GM23338 (cell line): Measurements from ENCODE around the gene ANKRD11. TPM values are rescaled to one million over a fixed set of nuclear protein-coding genes. Genes with fewer than 3 reads are reported as not detected.
"Not testable (repeated sequence)": the region's sequence is repeated elsewhere in the genome, so short reads cannot be mapped to it uniquely, and the experiment has no call there.

Experiments
- ATAC-seq: fragments of 200-7000 bp; cut with Tn5 transposase; 3 replicates; pipeline ENCODE4 v1.9.1; 2020
- DNase-seq: peaks from one replicate; pipeline ENCODE4 v3.0.0-alpha.2; 2015; ENCODE audit warnings: low spot score
- H2AFZ ChIP-seq: fragments of 200-600 bp; sonication (generic); 2 replicates; pipeline ENCODE4 v1.8.0; 2016; ENCODE audit warnings: antibody characterized with exemption, mild to moderate bottlenecking, moderate library complexity
- H3F3A ChIP-seq: fragments of 200-600 bp; sonication (generic); replicated peaks from 2 replicates; pipeline ENCODE4 v1.8.0; 2017; ENCODE audit warnings: antibody characterized with exemption, mixed run types, low read depth
- H3K27ac ChIP-seq: fragments of 200-600 bp; sonication (generic); 2 replicates; pipeline ENCODE4 v1.6.1; 2016; ENCODE audit warnings: low read depth
- H3K27me3 ChIP-seq: fragments of 200-600 bp; sonication (generic); 2 replicates; pipeline ENCODE4 v1.8.0; 2016; ENCODE audit warnings: mild to moderate bottlenecking, mixed run types, moderate library complexity; ENCODE audit not compliant: insufficient read depth
- H3K36me3 ChIP-seq: fragments of 200-600 bp; sonication (generic); 2 replicates; pipeline ENCODE4 v1.8.0; 2016; ENCODE audit warnings: mild to moderate bottlenecking; ENCODE audit not compliant: insufficient read depth
- H3K4me1 ChIP-seq: fragments of 200-600 bp; sonication (generic); 2 replicates; pipeline ENCODE4 v1.8.0; 2016; ENCODE audit warnings: mild to moderate bottlenecking, moderate library complexity; ENCODE audit not compliant: insufficient read depth
- H3K4me2 ChIP-seq: fragments of 200-600 bp; sonication (generic); 2 replicates; pipeline ENCODE4 v1.7.1; 2017; ENCODE audit warnings: mixed run types
- H3K4me3 ChIP-seq: fragments of 200-600 bp; sonication (generic); 2 replicates; pipeline ENCODE4 v1.6.1; 2016; ENCODE audit warnings: mixed run types
- H3K79me2 ChIP-seq: fragments of 200-600 bp; sonication (generic); replicated peaks from 2 replicates; pipeline ENCODE4 v1.8.0; 2017; ENCODE audit warnings: mild to moderate bottlenecking; ENCODE audit not compliant: insufficient read depth
- H3K9me2 ChIP-seq: fragments of 200-600 bp; sonication (generic); 2 replicates; pipeline ENCODE4 v1.8.0; 2017; ENCODE audit not compliant: insufficient read depth
- H4K20me1 ChIP-seq: fragments of 200-600 bp; sonication (generic); replicated peaks from 2 replicates; pipeline ENCODE4 v1.8.0; 2017; ENCODE audit warnings: mild to moderate bottlenecking; ENCODE audit not compliant: insufficient read depth
- H3K27ac Mint-ChIP-seq: 2 replicates; pipeline ENCODE4 v1.8.0; 2020; ENCODE audit warnings: inconsistent platforms, mild to moderate bottlenecking, moderate library complexity, mixed read lengths
- H3K27me3 Mint-ChIP-seq: 3 replicates; pipeline ENCODE4 v1.8.0; 2022; ENCODE audit warnings: low read depth, mild to moderate bottlenecking, moderate library complexity, mixed read lengths, inconsistent platforms; ENCODE audit not compliant: insufficient read depth, poor library complexity
- H3K36me3 Mint-ChIP-seq: 3 replicates; pipeline ENCODE4 v1.8.0; 2021; ENCODE audit warnings: low read depth, mild to moderate bottlenecking, inconsistent platforms, moderate library complexity, mixed read lengths
- H3K4me1 Mint-ChIP-seq: 3 replicates; pipeline ENCODE4 v1.8.0; 2020; ENCODE audit warnings: mild to moderate bottlenecking, inconsistent platforms, mixed read lengths
- H3K4me3 Mint-ChIP-seq: 3 replicates; pipeline ENCODE4 v1.8.0; 2021; ENCODE audit warnings: moderate library complexity, mild to moderate bottlenecking, inconsistent platforms, mixed read lengths
- H3K9me3 Mint-ChIP-seq: 3 replicates; pipeline ENCODE4 v1.8.0; 2020; ENCODE audit warnings: moderate library complexity, mild to moderate bottlenecking, inconsistent platforms, mixed read lengths
- NANOG ChIP-seq: IDR thresholded peaks from 2 replicates; pipeline ENCODE4 v1.6.1; 2016; ENCODE audit warnings: antibody characterized with exemption, borderline replicate concordance
- STAT1 ChIP-seq: IDR thresholded peaks from one replicate; pipeline ENCODE4 v1.6.1; 2016; ENCODE audit warnings: antibody characterized with exemption; ENCODE audit not compliant: unreplicated experiment
- ZNF114 ChIP-seq: fragments of 250-450 bp; sonication (Bioruptor Pico); IDR thresholded peaks from 2 replicates; pipeline ENCODE4 v1.5.0; 2020; ENCODE audit warnings: mild to moderate bottlenecking, moderate library complexity
- ZNF331 ChIP-seq: fragments of 250-450 bp; sonication (Bioruptor Pico); IDR thresholded peaks from 2 replicates; pipeline ENCODE4 v1.5.0; 2020; ENCODE audit warnings: low read depth, mild to moderate bottlenecking, moderate library complexity
- polyA plus RNA-seq: library from polyadenylated mRNA; unstranded; fragments of >200 nt; fragmentation: Nextera tagmentation; extraction: Ambion mirVana; gene quantifications from 2 replicates; pipeline ENCODE4 v1.2.1, GENCODE V29; 2016
- total RNA-seq: library from RNA; depleted of rRNA; stranded (reverse); fragments of >200 nt; shearing (Covaris generic); gene quantifications from 2 replicates; pipeline ENCODE4 v1.2.3, GENCODE V29; 2014
- TF ChIP-seq, protein P1 (sequence below): IDR thresholded peaks from one replicate; pipeline ENCODE4 v1.6.1; 2018; ENCODE audit warnings: antibody characterized with exemption; ENCODE audit not compliant: unreplicated experiment
- TF ChIP-seq, protein P2 (sequence below): IDR thresholded peaks from 2 replicates; pipeline ENCODE4 v1.6.1; 2016; ENCODE audit warnings: antibody characterized with exemption
- TF ChIP-seq, protein P3 (sequence below), 2 experiments: fragments of 200-600 bp in 1 of 2; sonication (generic) in 1 of 2; conservative IDR thresholded peaks; 2 replicates each; pipeline versions ENCODE4 v1.5.1 to v1.6.1; 2016 to 2017; ENCODE audit warnings: antibody characterized with exemption in 2 of 2, low read depth in 2 of 2, mild to moderate bottlenecking in 2 of 2, moderate library complexity in 1 of 2

Gene ANKRD11
- total and polyA plus RNA-seq, 2 experiments from 2014 or later, result 130 to 159 TPM

DNA sequence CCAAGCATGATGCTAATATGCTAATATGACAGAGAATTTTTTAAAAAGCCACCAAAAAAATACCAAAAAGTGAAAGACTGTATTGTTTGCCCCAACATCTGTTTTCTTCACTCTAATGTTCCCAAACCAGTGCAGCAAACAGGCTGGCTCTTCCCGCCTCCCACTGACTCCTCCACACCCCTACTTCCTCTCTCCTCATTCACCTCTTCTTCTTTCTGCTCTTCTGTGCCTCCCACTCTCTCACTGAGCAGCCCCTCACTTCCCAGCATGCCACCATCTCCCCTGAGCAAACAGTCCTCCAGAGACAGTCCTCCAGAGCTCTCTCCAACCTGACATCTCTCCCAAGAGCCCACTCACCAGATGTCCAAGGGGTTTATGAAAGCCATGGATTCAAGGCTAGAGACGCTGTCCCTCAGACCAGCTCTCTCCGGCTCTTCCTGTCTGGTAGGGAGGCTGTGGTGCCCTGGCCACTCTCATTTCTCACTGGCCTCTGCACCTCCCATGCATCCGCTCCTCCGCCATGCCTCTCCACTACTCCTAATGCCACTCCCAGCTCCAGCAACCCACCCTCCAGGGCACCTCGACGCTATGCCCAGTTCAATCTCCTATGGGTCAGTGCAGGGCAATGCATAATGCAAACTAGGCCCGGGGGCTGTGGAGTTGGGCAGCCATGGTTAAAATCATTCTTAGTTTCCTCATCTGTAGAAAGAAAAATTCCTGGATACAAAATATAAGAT is 52.9 kb downstream of the ANKRD11 start:
- H3K27ac Mint-ChIP-seq, result no peak overlapping the region; the same call in 1 of the 2 replicates

DNA sequence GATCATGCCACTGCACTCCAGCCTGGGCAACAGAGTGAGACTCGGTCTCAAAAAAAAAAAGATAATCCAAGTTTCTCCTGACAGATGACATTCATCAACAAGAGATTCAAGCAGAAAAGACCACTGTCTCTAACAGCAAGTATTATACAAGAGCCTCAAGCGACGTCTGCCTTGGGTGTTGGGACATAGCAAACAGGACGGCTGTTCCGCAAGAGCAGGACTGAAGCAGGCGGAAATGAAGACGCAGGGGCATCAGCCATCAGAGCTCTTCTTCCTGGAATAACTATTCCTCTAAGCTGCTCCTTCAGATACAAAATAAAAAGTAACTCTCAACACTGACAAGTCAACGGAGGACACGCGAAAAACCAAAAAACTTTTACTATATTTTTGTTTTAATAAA is 54.0 kb downstream of the ANKRD11 start:
- Mint-ChIP-seq H3K4me1 (peaks cover 51% of the 10 kb centered on the region), H3K9me3 (no peaks in the 10 kb centered on the region; the same call in 1 of the 3 replicates), H3K36me3 (peaks cover 26% of the 10 kb centered on the region), H3K27ac (no peak overlapping the region), H3K4me3 (no peak overlapping the region), H3K27me3 (peaks cover 12% of the 10 kb centered on the region)
- H3K4me3 ChIP-seq, result no peak overlapping the region
- H3K79me2 ChIP-seq, result peaks cover 99% of the 10 kb centered on the region
- DNase-seq (no peak), ATAC-seq (no peak)
- H3K9me2 ChIP-seq, result no peaks in the 10 kb centered on the region
- peaks cover 92% of the 10 kb centered on the region for H4K20me1 ChIP-seq
- TF ChIP-seq, protein P1, sequence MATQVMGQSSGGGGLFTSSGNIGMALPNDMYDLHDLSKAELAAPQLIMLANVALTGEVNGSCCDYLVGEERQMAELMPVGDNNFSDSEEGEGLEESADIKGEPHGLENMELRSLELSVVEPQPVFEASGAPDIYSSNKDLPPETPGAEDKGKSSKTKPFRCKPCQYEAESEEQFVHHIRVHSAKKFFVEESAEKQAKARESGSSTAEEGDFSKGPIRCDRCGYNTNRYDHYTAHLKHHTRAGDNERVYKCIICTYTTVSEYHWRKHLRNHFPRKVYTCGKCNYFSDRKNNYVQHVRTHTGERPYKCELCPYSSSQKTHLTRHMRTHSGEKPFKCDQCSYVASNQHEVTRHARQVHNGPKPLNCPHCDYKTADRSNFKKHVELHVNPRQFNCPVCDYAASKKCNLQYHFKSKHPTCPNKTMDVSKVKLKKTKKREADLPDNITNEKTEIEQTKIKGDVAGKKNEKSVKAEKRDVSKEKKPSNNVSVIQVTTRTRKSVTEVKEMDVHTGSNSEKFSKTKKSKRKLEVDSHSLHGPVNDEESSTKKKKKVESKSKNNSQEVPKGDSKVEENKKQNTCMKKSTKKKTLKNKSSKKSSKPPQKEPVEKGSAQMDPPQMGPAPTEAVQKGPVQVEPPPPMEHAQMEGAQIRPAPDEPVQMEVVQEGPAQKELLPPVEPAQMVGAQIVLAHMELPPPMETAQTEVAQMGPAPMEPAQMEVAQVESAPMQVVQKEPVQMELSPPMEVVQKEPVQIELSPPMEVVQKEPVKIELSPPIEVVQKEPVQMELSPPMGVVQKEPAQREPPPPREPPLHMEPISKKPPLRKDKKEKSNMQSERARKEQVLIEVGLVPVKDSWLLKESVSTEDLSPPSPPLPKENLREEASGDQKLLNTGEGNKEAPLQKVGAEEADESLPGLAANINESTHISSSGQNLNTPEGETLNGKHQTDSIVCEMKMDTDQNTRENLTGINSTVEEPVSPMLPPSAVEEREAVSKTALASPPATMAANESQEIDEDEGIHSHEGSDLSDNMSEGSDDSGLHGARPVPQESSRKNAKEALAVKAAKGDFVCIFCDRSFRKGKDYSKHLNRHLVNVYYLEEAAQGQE, result no peak
- TF ChIP-seq ZNF114 (CRISPR knock-in tag) (no peak), ZNF331 (CRISPR knock-in tag) (no peak), STAT1 (no peak), NANOG (no peak)
- TF ChIP-seq, protein P2, sequence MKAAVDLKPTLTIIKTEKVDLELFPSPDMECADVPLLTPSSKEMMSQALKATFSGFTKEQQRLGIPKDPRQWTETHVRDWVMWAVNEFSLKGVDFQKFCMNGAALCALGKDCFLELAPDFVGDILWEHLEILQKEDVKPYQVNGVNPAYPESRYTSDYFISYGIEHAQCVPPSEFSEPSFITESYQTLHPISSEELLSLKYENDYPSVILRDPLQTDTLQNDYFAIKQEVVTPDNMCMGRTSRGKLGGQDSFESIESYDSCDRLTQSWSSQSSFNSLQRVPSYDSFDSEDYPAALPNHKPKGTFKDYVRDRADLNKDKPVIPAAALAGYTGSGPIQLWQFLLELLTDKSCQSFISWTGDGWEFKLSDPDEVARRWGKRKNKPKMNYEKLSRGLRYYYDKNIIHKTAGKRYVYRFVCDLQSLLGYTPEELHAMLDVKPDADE, result no peak
- TF ChIP-seq, protein P3, sequence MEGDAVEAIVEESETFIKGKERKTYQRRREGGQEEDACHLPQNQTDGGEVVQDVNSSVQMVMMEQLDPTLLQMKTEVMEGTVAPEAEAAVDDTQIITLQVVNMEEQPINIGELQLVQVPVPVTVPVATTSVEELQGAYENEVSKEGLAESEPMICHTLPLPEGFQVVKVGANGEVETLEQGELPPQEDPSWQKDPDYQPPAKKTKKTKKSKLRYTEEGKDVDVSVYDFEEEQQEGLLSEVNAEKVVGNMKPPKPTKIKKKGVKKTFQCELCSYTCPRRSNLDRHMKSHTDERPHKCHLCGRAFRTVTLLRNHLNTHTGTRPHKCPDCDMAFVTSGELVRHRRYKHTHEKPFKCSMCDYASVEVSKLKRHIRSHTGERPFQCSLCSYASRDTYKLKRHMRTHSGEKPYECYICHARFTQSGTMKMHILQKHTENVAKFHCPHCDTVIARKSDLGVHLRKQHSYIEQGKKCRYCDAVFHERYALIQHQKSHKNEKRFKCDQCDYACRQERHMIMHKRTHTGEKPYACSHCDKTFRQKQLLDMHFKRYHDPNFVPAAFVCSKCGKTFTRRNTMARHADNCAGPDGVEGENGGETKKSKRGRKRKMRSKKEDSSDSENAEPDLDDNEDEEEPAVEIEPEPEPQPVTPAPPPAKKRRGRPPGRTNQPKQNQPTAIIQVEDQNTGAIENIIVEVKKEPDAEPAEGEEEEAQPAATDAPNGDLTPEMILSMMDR (conservative IDR thresholded peaks at IDR 0.05; ENCODE audit: low read depth in 2 of 2), result no peak
- H3K36me3 ChIP-seq, result no peaks in the 10 kb centered on the region
- 0 out of 2 replicates have a peak, but pooled peaks cover 15% of the 10 kb centered on the region for H3F3A ChIP-seq
- H3K4me1 ChIP-seq, result peaks cover 57% of the 10 kb centered on the region
- no peak overlapping the region for H3K27ac ChIP-seq
- H2AFZ ChIP-seq, result no peak overlapping the region
- no peaks in the 10 kb centered on the region for H3K27me3 ChIP-seq
- H3K4me2 ChIP-seq, result no peak overlapping the region

More for the DNA sequence above, 52.9 kb downstream of the ANKRD11 start:
- DNase-seq (no peak), ATAC-seq (no peak)
- H3K27me3 Mint-ChIP-seq, result peaks cover 16% of the 10 kb centered on the region
- H3K36me3 Mint-ChIP-seq, result peaks cover 26% of the 10 kb centered on the region
- peaks cover 58% of the 10 kb centered on the region for H3K4me1 Mint-ChIP-seq
- Histone ChIP-seq H4K20me1 (peaks cover 89% of the 10 kb centered on the region), H3K4me3 (no peak overlapping the region), H3K9me2 (no peaks in the 10 kb centered on the region), H3K4me2 (no peak overlapping the region), H3K36me3 (no peaks in the 10 kb centered on the region), H3F3A (0 out of 2 replicates have a peak, but pooled peaks cover 11% of the 10 kb centered on the region), H3K79me2 (peaks cover 99% of the 10 kb centered on the region), H3K4me1 (peaks cover 54% of the 10 kb centered on the region), H3K27me3 (no peaks in the 10 kb centered on the region), H2AFZ (no peak overlapping the region), H3K27ac (no peak overlapping the region)
- no peak for TF ChIP-seq STAT1
- no peaks in the 10 kb centered on the region; the same call in 1 of the 3 replicates for H3K9me3 Mint-ChIP-seq
- H3K4me3 Mint-ChIP-seq, result no peak overlapping the region; the same call in 2 of the 3 replicates

DNA sequence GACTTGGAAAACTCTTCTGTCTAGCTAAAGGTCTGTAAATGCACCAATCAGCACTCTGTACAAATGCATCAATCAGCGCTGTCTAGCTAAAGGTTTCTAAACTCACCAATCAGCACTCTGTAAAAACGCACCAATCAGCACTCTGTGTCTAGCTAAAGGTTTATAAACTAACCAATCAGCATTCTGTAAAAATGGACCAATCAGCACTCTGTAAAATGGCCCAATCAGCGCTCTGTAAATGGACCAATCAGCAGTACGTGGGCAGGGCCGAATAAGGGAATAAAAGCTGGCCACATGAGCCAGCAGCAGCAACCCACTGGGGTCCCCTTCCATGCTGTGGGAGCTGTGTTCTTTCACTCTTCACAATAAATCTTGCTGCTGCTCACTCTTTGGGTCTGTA is 55.3 kb downstream of the ANKRD11 start:
- H3K9me2 ChIP-seq, H2AFZ ChIP-seq, H3K4me3 ChIP-seq, H3K4me3 Mint-ChIP-seq, ATAC-seq, H3K27ac Mint-ChIP-seq, H3K27me3 ChIP-seq, H3K4me2 ChIP-seq, H3K9me3 Mint-ChIP-seq, DNase-seq, H3K36me3 ChIP-seq, H3K27ac ChIP-seq: not testable (repeated sequence)
- 0 out of 2 replicates have a peak, but pooled peaks cover 15% of the 10 kb centered on the region for H3F3A ChIP-seq
- H3K27me3 Mint-ChIP-seq, result peaks cover 12% of the 10 kb centered on the region
- peaks cover 41% of the 10 kb centered on the region for H3K4me1 Mint-ChIP-seq
- H3K36me3 Mint-ChIP-seq, result peaks cover 26% of the 10 kb centered on the region
- H3K79me2 ChIP-seq, result peaks cover 96% of the 10 kb centered on the region
- H3K4me1 ChIP-seq, result peaks cover 55% of the 10 kb centered on the region
- H4K20me1 ChIP-seq, result peaks cover 90% of the 10 kb centered on the region
